GM12864 (cell line): ENCODE data around the gene PERCC1.

Experiments
- DNase-seq: peaks from one replicate; pipeline ENCODE4 v3.0.0-alpha.2; 2011; ENCODE audit warnings: low read depth
- H3K4me3 ChIP-seq: 2 replicates; pipeline ENCODE4 v1.5.1; 2011; ENCODE audit warnings: mild to moderate bottlenecking, low read depth, low read length, control low read depth
- TF ChIP-seq, protein P1 (sequence below): IDR thresholded peaks from 2 replicates; pipeline ENCODE4 v1.5.1; 2011; ENCODE audit warnings: low read depth, mild to moderate bottlenecking, moderate library complexity, low read length, control low read depth, inconsistent platforms; ENCODE audit errors: missing control alignments

The PERCC1 gene

DNA sequence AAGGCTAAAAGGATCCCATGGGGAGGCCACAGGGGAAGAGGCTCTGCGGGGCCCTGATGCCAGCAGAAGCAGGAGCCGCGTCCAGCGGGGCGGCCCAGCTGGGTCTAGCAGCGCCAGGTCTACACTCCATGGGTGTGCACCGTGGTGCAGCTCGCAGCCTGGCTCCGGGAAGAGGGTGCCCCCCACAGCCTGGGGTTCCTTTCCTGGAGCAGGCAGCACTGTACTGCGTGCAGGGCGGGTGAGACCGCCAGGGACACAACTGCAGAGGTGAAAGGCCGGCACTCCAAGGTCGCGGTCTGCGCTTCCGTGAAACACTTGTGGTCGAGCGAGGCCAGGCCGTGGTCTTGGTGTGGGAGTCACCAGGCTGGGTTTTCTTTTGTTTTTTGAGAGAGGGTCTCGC is 20.0 kb downstream of the PERCC1 start:
- DNase-seq, result no peak
- no peak overlapping the region for H3K4me3 ChIP-seq
- TF ChIP-seq, protein P1, sequence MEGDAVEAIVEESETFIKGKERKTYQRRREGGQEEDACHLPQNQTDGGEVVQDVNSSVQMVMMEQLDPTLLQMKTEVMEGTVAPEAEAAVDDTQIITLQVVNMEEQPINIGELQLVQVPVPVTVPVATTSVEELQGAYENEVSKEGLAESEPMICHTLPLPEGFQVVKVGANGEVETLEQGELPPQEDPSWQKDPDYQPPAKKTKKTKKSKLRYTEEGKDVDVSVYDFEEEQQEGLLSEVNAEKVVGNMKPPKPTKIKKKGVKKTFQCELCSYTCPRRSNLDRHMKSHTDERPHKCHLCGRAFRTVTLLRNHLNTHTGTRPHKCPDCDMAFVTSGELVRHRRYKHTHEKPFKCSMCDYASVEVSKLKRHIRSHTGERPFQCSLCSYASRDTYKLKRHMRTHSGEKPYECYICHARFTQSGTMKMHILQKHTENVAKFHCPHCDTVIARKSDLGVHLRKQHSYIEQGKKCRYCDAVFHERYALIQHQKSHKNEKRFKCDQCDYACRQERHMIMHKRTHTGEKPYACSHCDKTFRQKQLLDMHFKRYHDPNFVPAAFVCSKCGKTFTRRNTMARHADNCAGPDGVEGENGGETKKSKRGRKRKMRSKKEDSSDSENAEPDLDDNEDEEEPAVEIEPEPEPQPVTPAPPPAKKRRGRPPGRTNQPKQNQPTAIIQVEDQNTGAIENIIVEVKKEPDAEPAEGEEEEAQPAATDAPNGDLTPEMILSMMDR, result no peak

DNA sequence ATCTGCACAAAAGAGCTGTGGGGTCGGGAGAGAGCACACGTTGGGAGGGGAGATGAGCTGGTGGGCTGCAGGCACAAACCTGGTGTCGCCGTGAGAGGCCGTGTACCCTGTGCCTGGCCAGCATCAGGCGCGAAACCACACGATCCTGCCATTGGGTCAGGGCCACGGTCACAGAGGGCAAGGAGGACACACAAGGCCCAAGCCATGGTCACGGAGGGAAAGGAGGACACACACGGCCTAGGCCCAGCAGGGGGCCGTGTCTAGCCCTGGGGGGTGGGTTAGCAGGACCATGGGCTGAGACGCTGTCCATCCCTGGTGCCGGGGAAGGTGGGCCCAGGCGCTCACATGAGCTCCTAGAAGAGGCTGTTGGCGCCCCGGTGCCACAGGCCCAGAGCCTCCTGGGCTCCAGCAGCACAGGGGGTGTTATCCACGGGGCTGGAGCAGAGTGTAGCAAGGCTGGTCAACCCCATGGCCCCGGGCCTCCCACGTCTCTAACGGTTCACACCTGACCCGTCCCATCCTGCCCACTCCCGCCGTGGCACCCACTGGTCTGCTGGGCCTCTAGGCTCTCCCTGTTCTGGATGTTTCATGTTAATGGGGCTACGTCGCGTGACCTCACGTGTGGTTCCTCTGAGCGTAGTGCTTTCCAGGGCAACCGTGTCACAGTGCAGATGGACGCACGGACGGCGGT is 21.0 kb downstream of the PERCC1 start:
- no peak for DNase-seq
- TF ChIP-seq, protein P1, result no peak
- H3K4me3 ChIP-seq, result no peak overlapping the region

DNA sequence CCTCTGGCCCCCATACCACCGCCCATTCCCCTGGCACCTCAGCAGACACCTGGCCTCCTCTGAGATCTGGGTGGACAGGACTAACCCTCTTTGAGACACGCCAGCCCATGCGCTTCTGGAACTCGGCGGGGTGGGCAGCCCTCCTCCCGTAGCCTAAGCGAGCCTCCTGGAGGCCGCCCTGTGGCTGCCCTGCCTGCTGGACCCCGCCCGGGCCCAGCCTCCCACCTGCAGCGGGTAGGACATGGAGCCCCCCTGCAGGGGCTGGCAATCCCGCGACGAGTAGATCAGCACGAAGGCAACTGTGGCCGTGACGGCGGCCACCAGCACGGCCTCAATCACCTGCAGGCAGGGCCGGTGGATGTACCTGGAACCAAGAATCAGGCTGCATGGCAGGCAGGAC is 21.7 kb downstream of the PERCC1 start:
- H3K4me3 ChIP-seq, result no peak overlapping the region
- TF ChIP-seq, protein P1, result no peak
- no peak for DNase-seq

DNA sequence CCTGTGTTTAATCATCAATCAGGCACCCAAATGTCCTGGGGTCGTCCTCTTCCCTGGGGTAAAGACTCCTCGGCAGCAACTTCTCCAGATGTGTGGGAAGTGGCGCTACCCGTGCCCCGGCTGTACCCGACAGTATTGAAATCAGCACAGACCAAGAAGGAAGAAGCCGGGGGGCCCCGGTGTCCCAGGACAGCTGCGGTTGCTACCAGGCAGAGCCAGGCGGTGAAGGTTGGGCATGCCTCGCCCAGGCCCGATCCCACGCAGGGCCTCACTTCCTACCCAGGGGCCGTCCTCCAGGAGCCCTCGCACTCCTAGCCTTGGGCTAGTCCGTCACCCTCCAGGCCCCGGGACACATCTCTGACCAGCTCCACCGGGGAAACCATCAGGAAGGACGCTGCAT is 22.4 kb downstream of the PERCC1 start:
- no peak for DNase-seq
- no peak overlapping the region for H3K4me3 ChIP-seq
- TF ChIP-seq, protein P1, result no peak

DNA sequence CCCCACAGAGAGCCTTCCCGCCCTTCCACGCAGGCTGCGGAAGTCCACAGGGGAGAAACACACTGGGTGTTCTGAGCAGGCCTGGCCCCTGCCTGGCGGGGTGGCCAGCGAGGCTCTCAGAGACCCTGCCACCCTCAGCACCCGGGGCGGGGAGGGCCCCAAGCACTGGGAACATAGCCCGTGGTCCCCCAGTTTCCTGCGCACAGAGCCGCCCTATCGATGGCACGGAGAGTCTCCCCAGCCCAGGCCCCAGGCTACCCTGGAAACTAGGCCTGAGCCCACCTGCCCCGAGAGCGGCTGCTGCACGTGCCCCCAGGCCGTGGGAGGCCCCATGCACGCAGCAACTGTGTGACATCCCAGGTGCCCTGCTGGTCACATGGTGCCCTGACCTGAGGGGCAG is 23.7 kb downstream of the PERCC1 start:
- H3K4me3 ChIP-seq, result no peak overlapping the region
- TF ChIP-seq, protein P1, result no peak
- no peak for DNase-seq

DNA sequence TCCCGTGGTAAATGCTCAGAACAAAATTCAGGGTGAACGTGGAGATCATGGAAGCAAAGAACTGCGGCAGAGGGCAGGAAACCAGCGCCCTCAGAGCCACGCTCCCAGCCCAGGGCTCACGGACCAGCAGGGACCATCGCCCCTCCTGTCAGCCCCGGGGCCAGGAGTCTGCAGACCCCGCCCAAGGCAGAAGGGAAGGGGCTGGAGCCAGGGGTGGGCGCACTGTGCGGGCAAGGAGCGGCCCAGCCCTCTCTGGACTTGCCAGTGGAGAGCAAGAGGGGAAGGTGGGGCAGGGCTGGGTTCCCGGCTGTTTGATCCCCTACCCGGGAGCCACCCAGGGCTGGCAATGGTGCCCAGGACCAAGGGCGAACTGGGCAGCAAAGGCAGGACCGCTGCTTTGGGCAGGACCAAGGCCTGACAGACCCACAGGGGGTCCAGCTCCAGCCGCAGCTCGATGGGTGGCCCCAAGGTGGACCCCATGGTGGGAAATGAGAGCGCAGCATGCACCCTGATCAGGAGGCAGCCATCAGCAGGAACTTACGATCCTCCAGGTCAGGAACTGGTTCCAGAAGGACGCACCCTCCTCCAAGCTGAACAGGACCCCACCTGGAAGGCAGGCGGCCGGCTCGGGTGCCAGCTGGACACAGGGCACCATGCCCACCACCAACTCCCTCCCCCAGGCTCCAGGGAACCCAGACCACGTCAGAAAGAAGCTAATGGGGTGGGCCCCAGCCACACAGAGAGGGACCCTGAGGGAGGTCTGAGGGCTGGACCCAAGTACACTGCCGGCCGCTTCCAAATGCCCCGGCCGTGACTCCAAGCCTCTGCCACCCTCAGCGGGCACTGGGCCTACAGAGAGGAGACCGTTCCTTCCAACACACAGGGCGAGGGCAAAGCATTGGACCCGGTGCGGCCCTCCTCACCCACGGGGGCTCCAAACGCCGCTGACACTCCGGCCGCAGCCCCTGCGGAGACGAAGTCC is 24.6 kb downstream of the PERCC1 start:
- TF ChIP-seq, protein P1, result no peak
- DNase-seq, result no peak
- no peak overlapping the region for H3K4me3 ChIP-seq
